ENCODE results near the gene NAT8.
"Not testable (repeated sequence)": the region's sequence is repeated elsewhere in the genome, so short reads cannot be mapped to it uniquely, and the experiment has no call there.

The NAT8 gene

GRCh38 chr2:73638429-73638828 lies 3.8 kb downstream of the NAT8 start:
- TF ChIP-seq ZFX (IDR thresholded peaks at IDR 0.05; ENCODE audit: borderline replicate concordance) = no peak
- TF ChIP-seq, protein P1, sequence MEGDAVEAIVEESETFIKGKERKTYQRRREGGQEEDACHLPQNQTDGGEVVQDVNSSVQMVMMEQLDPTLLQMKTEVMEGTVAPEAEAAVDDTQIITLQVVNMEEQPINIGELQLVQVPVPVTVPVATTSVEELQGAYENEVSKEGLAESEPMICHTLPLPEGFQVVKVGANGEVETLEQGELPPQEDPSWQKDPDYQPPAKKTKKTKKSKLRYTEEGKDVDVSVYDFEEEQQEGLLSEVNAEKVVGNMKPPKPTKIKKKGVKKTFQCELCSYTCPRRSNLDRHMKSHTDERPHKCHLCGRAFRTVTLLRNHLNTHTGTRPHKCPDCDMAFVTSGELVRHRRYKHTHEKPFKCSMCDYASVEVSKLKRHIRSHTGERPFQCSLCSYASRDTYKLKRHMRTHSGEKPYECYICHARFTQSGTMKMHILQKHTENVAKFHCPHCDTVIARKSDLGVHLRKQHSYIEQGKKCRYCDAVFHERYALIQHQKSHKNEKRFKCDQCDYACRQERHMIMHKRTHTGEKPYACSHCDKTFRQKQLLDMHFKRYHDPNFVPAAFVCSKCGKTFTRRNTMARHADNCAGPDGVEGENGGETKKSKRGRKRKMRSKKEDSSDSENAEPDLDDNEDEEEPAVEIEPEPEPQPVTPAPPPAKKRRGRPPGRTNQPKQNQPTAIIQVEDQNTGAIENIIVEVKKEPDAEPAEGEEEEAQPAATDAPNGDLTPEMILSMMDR (IDR thresholded peaks at IDR 0.05) = no peak
- H3K27ac ChIP-seq = no peak overlapping the region

DNA sequence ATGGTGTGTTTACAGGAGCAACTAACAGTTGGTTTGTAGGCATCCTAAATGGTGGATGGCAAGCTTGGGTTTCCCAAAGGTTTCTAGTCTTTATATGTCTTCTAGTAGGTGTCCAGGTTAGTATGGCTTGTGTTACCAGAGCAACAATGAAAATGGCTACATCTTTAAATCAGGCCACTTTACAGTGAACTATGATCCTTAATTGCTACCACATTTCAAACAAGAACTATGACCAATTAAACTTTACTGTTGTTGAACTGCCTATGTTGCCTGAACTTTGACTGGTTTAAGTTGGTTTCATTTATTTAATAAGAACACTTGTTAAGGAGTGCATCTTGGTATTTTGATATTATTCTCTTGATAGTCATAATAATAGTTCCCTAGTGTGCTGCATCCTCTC lies 5.2 kb downstream of the NAT8 start:
- H3K27ac ChIP-seq = not testable (repeated sequence)

GRCh38 chr2:73630662-73631266 lies 11.5 kb downstream of the NAT8 start:
- not testable (repeated sequence) for H3K27ac ChIP-seq
- TF ChIP-seq, protein P1 (IDR thresholded peaks at IDR 0.05) = peak; percentile 39

DNA sequence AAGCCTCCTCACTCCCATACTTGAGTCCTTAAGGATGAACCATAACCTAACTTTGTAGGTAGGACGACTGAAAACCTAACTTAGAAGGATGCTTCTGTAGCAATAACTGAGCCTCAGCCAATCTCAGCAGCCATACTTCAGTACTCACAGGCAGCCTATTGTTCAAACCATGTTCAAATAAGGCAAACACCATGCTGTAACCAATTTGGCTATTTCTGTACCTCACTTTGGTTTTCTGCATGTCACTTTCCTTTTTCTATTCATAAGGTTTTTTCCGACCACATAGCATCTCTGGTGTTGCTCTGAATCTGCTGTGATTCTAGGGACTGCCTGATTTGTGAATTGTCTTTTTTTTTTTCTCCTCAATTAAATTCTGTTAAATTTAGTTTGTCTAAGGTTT lies 13.7 kb downstream of the NAT8 start:
- not testable (repeated sequence) for H3K27ac ChIP-seq

- H3K27ac ChIP-seq = not testable (repeated sequence)
Measured at GRCh38 chr2:73626237-73626636, 16.0 kb downstream of the NAT8 start.

DNA sequence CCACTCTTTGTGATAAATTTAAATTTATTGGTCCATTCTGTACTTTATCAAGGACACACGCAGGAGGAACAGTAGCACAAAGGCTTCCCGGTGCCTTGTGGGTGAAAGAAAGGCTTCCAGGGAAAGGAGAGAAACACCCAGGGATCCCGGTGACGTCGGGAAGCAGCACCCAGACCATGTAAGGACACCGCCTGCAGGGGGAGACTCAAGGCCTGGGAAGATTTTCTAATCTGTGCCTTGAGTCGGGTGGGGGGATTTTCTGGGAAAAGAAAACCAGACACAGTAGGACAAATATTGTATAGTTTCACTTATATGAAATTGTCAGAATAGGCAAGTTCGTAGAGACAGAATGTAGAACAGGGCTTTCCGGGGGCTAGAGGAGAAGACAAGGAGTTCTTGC lies 17.6 kb downstream of the NAT8 start:
- not testable (repeated sequence) for H3K27ac ChIP-seq

- H3K27ac ChIP-seq = not testable (repeated sequence)
Measured at GRCh38 chr2:73624036-73624435, 18.2 kb downstream of the NAT8 start.

GRCh38 chr2:73619925-73620324 lies 22.3 kb downstream of the NAT8 start:
- H3K27ac ChIP-seq = not testable (repeated sequence)
- TF ChIP-seq, protein P1 (IDR thresholded peaks at IDR 0.05) = peak; percentile 37; the same call in 1 of the 2 replicates

DNA sequence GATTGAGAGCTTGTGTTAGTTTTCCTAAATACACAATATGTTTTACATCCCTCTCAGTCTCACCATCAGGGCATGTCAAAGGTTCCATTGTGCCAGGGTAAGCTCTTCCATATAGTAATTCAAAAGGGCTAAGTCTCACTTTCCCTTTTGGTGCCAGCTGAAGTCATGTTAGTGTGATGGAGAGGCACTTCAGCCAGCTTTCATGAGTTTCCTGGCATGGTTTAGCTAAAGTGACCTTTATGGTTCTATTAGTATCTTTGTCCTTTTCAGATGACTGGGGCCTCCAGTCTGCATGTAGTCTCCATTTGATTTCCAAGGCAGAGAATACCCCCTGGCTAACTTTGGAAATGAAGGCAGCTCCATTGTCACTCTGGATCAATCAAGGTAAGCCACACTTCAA lies 27.2 kb downstream of the NAT8 start:
- H3K27ac ChIP-seq = no peak overlapping the region
- TF ChIP-seq ZFX (IDR thresholded peaks at IDR 0.05; ENCODE audit: borderline replicate concordance) = no peak
- TF ChIP-seq, protein P1 (IDR thresholded peaks at IDR 0.05) = no peak

GRCh38 chr2:73614105-73614504 lies 28.1 kb downstream of the NAT8 start:
- TF ChIP-seq ZFX (IDR thresholded peaks at IDR 0.05; ENCODE audit: borderline replicate concordance) = no peak
- TF ChIP-seq, protein P1 (IDR thresholded peaks at IDR 0.05) = no peak
- H3K27ac ChIP-seq = no peak overlapping the region
